PFSK-1 (cell line): ENCODE data around the gene RBKS.

Source experiments
- FOXP2 ChIP-seq: optimal IDR thresholded peaks from 2 replicates; pipeline ENCODE3; 2011; ENCODE audit warnings: borderline replicate concordance, control low read depth, inconsistent platforms; ENCODE audit not compliant: insufficient read depth; ENCODE audit errors: extremely low read length, extremely low read depth
- POLR2AphosphoS5 ChIP-seq: IDR thresholded peaks from 2 replicates; pipeline ENCODE4 v1.6.1; 2012; ENCODE audit warnings: low read depth, mild to moderate bottlenecking, control low read depth, low read length, moderate library complexity
- REST ChIP-seq, 2 experiments: IDR thresholded peaks; 2 replicates each; pipeline versions ENCODE4 v1.6.1 to v1.8.0; 2011 to 2012; ENCODE audit warnings: low read depth in 2 of 2, low read length in 2 of 2, control low read depth in 1 of 2, inconsistent platforms in 1 of 2, mild to moderate bottlenecking in 1 of 2, moderate library complexity in 1 of 2; ENCODE audit not compliant: insufficient read depth in 1 of 2
- SIN3A ChIP-seq: IDR thresholded peaks from 2 replicates; pipeline ENCODE4 v1.6.1; 2012; ENCODE audit warnings: mild to moderate bottlenecking, low read length, moderate library complexity, borderline replicate concordance; ENCODE audit not compliant: insufficient read depth
- TAF1 ChIP-seq: IDR thresholded peaks from 2 replicates; pipeline ENCODE4 v1.6.1; 2012; ENCODE audit warnings: low read length, control low read depth, borderline replicate concordance; ENCODE audit not compliant: insufficient read depth

- TF ChIP-seq POLR2AphosphoS5, result no peak
- TF ChIP-seq TAF1, result no peak
- no peak for TF ChIP-seq SIN3A
- TF ChIP-seq REST (IDR thresholded peaks at IDR 0.05; ENCODE audit: insufficient read depth in 1 of 2, low read depth in 2 of 2, low read length in 2 of 2), result no peak
- TF ChIP-seq FOXP2, result no peak
These were observed 25.7 kb upstream of the RBKS start for GRCh38 chr2:27915874-27916273.
